ENCODE data around the gene SLC44A4.

The SLC44A4 gene

GRCh38 chr6:31814677-31815024, 64.1 kb downstream of the SLC44A4 start:
- peak; percentile 98 for DNase-seq (ENCODE audit: low read depth)
- peak overlapping the region; percentile 66 for H3K4me3 ChIP-seq (replicated peaks; ENCODE audit: low read depth, low read length)
- TF ChIP-seq CTCF (IDR thresholded peaks at IDR 0.05; ENCODE audit: low read length, missing control alignments), result no peak

- no peak for TF ChIP-seq CTCF (IDR thresholded peaks at IDR 0.05; ENCODE audit: low read length, missing control alignments)
- no peak overlapping the region for H3K4me3 ChIP-seq (replicated peaks; ENCODE audit: low read depth, low read length)
- DNase-seq (ENCODE audit: low read depth), result no peak
Measured at GRCh38 chr6:31813465-31813849, 65.3 kb downstream of the SLC44A4 start.
